BLaER1 treated with 17β-estradiol and CSF1 and Interleukin-3, amounts not matched to agents 10 nM and 100 nM (cell line): ENCODE measurements around the gene ALDH1L1.

Experiments
- H3K27ac ChIP-seq, 11 experiments: shearing (Covaris generic); formaldehyde crosslinking; 2 replicates each; pipeline ENCODE4 v1.8.1; 2022
- H3K27me3 ChIP-seq, 11 experiments: shearing (Covaris generic); formaldehyde crosslinking; 2 replicates each; pipeline ENCODE4 v1.8.1; 2022
- H3K36me3 ChIP-seq, 11 experiments: shearing (Covaris generic); formaldehyde crosslinking; 2 replicates each; pipeline ENCODE4 v1.8.1; 2022
- H3K4me1 ChIP-seq, 10 experiments: shearing (Covaris generic); formaldehyde crosslinking; 2 replicates each; pipeline ENCODE4 v1.8.1; 2022
- H3K4me2 ChIP-seq, 11 experiments: shearing (Covaris generic); formaldehyde crosslinking; 2 replicates each; pipeline ENCODE4 v1.8.1; 2022
- H3K4me3 ChIP-seq, 10 experiments: shearing (Covaris generic); formaldehyde crosslinking; 2 replicates each; pipeline ENCODE4 v1.8.1; 2022
- H3K9ac ChIP-seq, 11 experiments: shearing (Covaris generic); formaldehyde crosslinking; 2 replicates each; pipeline ENCODE4 v1.8.1; 2022
- H3K9me3 ChIP-seq, 11 experiments: shearing (Covaris generic); formaldehyde crosslinking; replicated peaks in 1 of 11; 2 replicates each; pipeline ENCODE4 v1.8.1; 2022
- H4K20me1 ChIP-seq, 11 experiments: shearing (Covaris generic); formaldehyde crosslinking; 2 replicates each; pipeline ENCODE4 v1.8.1; 2022
- Cebpa-rat ChIP-seq, 11 experiments: shearing (Covaris generic); IDR thresholded peaks; 2 replicates each; pipeline ENCODE4 v1.8.1; 2022

Gene ALDH1L1

DNA sequence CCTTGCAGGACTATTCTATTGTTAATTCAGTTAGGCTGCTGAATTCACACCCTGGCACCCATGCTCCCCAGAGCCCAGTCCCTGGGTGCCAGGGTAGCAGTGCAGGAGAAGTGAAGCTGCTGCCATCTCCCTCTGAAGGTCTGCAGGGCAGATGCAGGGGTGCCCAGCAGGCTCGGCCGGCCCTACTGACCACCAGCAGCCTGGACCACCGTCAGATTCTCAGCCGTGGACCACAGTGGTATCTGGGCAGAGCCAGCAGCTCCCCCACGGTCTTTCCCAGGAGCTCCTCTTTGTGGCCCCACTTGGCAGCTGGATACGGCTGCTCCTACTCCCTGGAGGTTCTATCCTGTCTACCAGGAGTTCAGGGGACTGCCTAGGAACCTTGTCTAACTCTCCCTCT lies 46.8 kb downstream of the ALDH1L1 start:
- Histone ChIP-seq H3K27ac (no peak overlapping the region), H3K4me3 (no peak overlapping the region), H4K20me1 (no peaks in the 10 kb centered on the region; a peak in 3 of 22 replicates), H3K4me2 (no peak overlapping the region), H3K9ac (no peak overlapping the region), H3K9me3 (peaks cover 0 to 4% (median 0%) of the 10 kb centered on the region in 11 experiments; a peak in 1 of 22 replicates), H3K27me3 (no peaks in the 10 kb centered on the region), H3K36me3 (no peaks in the 10 kb centered on the region), H3K4me1 (peaks cover 0 to 10% (median 0%) of the 10 kb centered on the region in 10 experiments; a peak in 4 of 20 replicates)
- no peak for TF ChIP-seq Cebpa-rat (IDR thresholded peaks at IDR 0.05)

DNA sequence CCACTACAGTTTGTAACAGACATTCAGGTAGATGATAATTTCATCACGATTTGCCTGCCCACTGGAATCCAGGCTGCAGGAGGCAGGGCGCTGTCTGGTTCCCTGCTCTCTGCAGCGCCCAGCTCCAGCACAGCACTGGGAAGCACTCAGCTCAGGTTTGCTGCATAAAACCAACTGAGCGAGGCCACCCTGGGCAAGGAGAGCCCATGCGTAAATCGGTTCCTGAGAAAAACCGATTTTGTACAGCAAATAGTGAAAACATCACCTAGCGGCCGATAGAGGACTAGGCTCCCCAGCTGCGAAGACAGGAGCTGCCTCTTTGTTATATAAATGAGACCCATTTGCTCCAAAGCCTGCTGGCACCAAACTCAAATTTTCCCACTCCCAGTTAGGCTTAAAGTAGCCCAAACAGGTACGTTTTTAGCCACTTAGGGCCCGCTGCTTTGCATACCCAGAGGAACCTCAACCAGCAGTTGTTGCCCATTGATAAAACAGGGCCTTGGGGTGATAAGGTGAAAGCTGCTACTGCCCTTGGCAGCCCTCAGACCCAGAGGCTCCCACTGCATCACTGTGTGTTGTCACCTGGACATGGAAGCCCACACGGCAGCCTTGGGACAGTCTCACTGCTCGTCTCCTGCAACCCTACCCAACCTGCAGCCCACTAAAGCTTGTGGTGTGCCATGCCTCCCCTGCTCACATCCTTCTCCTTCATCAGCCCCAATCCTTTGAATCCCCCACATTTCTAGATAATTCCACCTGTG lies 47.5 kb downstream of the ALDH1L1 start:
- no peaks in the 10 kb centered on the region; a peak in 3 of 22 replicates for H4K20me1 ChIP-seq
- no peaks in the 10 kb centered on the region for H3K27me3 ChIP-seq
- H3K4me3 ChIP-seq, result no peak overlapping the region
- H3K4me1 ChIP-seq, result peaks cover 0 to 10% (median 0%) of the 10 kb centered on the region in 10 experiments; a peak in 4 of 20 replicates
- no peak for TF ChIP-seq Cebpa-rat (IDR thresholded peaks at IDR 0.05)
- H3K36me3 ChIP-seq, result no peaks in the 10 kb centered on the region
- no peak overlapping the region for H3K4me2 ChIP-seq
- H3K9me3 ChIP-seq, result no peaks in the 10 kb centered on the region
- H3K27ac ChIP-seq, result no peak overlapping the region
- H3K9ac ChIP-seq, result no peak overlapping the region

DNA sequence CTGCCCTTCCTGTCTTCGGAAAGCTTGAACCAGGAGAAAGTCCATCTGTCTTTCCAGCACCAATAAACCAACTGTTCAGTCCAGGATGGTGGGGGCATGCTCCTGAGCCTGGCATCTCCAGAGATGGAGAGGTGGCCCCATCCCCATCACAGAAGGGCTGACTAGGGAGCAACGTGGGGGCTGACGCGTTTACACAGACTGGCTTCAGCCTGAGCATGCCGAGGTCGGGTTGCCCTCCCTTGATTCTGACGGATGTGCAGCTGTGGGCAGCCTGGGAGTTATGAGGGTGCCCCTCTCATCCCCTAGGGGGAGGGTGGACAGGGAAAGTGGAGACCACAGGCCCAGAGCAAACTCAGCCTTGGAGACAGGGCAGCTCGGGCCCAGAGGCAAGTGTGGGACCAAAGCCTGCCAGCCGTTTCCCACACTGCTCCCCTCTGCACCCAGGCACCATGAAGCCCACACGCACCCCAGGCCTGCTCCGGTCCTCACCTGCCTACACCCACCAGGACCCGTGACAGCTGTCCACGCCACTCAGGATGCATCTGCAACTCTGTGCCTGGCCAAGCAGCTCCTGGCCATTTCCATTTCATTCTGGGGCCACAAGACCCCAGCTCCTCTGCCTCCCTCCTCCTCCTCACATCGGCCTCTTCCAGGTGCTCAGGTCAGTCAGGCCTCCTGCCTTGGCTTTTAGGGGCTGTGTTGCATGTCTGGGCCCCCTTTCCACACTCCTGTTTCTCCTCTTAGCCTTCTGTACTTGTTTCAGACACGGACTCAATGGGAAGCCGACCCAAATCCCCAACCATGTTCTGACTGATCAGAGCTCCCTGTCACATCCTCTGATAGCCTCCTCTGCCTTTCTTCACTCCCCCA lies 48.3 kb downstream of the ALDH1L1 start:
- no peak for TF ChIP-seq Cebpa-rat (IDR thresholded peaks at IDR 0.05)
- H3K36me3 ChIP-seq, result no peaks in the 10 kb centered on the region
- H3K27ac ChIP-seq, result no peak overlapping the region
- H3K9me3 ChIP-seq, result no peaks in the 10 kb centered on the region
- no peaks in the 10 kb centered on the region; a peak in 2 of 22 replicates for H4K20me1 ChIP-seq
- H3K4me1 ChIP-seq, result peaks cover 0 to 10% (median 0%) of the 10 kb centered on the region in 10 experiments; a peak in 4 of 20 replicates
- H3K27me3 ChIP-seq, result no peaks in the 10 kb centered on the region
- no peak overlapping the region for H3K9ac ChIP-seq
- no peak overlapping the region for H3K4me3 ChIP-seq
- no peak overlapping the region for H3K4me2 ChIP-seq

DNA sequence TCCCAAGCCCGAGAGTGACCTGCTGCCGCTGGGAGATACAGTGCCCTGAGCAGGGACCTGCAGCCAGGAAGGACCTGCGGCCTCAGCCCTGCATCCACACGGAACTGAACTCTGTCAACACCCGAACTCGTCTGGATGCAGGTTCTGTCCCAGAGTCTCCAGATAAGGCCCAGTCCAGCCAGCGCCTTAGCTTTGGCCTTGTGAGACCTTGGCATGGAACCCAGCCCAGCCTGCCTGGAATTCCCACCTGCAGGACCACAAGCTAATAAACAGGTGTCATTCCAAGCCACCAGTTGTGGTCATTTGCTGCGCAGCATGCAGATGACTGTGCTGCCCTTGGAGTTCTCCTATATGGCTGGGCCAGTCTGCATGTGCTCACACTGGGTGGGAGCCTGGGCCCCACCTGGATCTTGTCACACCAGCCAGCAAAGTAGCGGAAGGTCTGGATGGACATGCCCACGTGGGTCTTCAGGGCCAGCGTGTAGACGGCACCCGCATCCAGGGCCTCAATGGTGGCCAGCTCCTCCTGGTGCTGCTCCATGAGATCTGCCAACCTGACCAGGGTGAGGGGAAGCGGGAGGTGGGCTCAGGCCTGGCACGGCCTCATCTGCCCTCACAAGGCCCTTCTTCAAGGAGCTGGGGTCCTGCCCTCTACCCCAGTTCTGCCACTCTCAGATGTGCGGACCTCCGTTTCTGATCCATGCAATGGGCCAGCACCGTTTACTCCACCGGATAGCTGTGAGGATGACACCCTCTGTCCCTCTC lies 49.2 kb downstream of the ALDH1L1 start:
- Histone ChIP-seq H3K27ac (no peak overlapping the region), H3K27me3 (no peaks in the 10 kb centered on the region), H3K9ac (no peak overlapping the region), H3K4me1 (peaks cover 0 to 10% (median 0%) of the 10 kb centered on the region in 10 experiments; a peak in 4 of 20 replicates), H4K20me1 (no peaks in the 10 kb centered on the region; a peak in 2 of 22 replicates), H3K9me3 (no peaks in the 10 kb centered on the region), H3K36me3 (no peaks in the 10 kb centered on the region), H3K4me3 (no peak overlapping the region), H3K4me2 (no peak overlapping the region)
- TF ChIP-seq Cebpa-rat (IDR thresholded peaks at IDR 0.05), result no peak

DNA sequence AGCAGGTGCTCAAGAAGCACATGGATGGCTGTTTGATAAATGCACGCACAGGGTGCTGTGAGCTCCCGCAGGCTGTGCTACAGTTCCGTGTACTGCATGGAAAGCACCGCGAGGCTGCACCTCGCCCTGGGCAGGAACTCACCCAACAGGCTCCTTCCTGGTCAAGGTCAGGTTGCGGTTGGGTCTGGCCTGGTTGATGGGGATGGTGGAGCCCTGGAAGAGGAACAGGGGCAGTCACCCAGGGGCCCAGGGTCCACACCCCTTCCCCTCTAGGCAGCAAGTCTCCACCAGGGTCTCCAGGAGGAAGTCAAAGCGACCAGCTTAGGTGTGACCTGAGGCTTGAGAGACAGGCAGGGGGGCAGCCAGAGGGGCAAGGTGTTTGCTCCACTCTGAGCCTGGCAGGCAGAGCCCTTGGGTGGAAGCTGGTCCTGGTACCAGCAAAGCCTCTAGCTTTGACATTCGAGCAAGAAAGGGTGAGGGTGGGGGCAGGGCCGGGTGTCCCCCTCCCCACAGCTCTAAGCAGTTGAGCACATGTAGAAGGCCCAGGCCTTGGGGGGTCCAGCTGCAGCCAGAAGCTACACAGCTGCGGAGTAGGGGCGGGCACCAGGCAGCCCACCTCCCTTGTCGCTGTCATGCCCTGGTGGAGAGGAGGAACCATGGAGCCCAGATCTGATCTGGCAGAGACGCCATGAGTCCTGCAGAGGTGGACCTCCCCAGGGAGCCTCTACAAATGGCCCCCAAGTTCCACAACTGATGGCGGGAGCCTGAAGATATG lies 50.1 kb downstream of the ALDH1L1 start:
- H3K27ac ChIP-seq, result no peak overlapping the region
- no peak overlapping the region for H3K4me3 ChIP-seq
- H3K36me3 ChIP-seq, result no peaks in the 10 kb centered on the region
- no peaks in the 10 kb centered on the region; a peak in 2 of 22 replicates for H4K20me1 ChIP-seq
- H3K27me3 ChIP-seq, result no peaks in the 10 kb centered on the region
- H3K4me1 ChIP-seq, result peaks cover 0 to 10% (median 0%) of the 10 kb centered on the region in 10 experiments; a peak in 4 of 20 replicates
- TF ChIP-seq Cebpa-rat (IDR thresholded peaks at IDR 0.05), result no peak
- H3K9me3 ChIP-seq, result no peaks in the 10 kb centered on the region
- no peak overlapping the region for H3K9ac ChIP-seq
- peak overlapping the region in 2 of 11 experiments; percentile 16 to 59; a peak in 3 of 22 replicates for H3K4me2 ChIP-seq

DNA sequence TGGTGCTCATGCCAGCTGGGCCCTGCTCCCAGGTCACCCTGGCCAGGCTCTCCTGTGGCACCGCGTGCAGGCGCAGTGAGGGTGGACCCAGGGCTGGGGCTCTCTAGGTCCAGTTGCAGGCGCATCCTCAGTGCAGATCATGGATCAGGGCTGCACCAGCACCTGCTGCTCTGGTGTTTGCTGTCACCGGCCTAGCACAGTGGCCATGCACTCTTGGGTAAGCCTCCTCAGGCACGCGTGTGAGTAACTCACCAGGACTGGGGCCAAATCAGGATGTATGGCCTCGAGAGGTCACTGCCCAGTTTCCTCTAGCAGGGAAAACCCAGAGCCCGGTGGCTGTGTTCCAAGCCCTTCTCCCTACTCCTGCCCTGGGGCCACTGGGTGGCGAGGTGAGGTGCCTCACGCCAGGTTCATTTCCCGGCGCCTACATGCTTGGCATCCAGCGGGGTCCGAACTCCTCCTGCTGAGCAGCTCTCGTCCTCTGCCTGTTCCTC lies 50.9 kb downstream of the ALDH1L1 start:
- no peak for TF ChIP-seq Cebpa-rat (IDR thresholded peaks at IDR 0.05)
- H3K27me3 ChIP-seq, result no peaks in the 10 kb centered on the region
- H3K27ac ChIP-seq, result no peak overlapping the region
- H3K9me3 ChIP-seq, result no peaks in the 10 kb centered on the region
- no peaks in the 10 kb centered on the region; a peak in 2 of 22 replicates for H4K20me1 ChIP-seq
- H3K9ac ChIP-seq, result no peak overlapping the region
- no peak overlapping the region for H3K4me3 ChIP-seq
- H3K4me1 ChIP-seq, result peaks cover 0 to 10% (median 0%) of the 10 kb centered on the region in 10 experiments; a peak in 4 of 20 replicates
- H3K36me3 ChIP-seq, result no peaks in the 10 kb centered on the region
- H3K4me2 ChIP-seq, result peak overlapping the region in 2 of 11 experiments; percentile 16 to 59; a peak in 4 of 22 replicates

DNA sequence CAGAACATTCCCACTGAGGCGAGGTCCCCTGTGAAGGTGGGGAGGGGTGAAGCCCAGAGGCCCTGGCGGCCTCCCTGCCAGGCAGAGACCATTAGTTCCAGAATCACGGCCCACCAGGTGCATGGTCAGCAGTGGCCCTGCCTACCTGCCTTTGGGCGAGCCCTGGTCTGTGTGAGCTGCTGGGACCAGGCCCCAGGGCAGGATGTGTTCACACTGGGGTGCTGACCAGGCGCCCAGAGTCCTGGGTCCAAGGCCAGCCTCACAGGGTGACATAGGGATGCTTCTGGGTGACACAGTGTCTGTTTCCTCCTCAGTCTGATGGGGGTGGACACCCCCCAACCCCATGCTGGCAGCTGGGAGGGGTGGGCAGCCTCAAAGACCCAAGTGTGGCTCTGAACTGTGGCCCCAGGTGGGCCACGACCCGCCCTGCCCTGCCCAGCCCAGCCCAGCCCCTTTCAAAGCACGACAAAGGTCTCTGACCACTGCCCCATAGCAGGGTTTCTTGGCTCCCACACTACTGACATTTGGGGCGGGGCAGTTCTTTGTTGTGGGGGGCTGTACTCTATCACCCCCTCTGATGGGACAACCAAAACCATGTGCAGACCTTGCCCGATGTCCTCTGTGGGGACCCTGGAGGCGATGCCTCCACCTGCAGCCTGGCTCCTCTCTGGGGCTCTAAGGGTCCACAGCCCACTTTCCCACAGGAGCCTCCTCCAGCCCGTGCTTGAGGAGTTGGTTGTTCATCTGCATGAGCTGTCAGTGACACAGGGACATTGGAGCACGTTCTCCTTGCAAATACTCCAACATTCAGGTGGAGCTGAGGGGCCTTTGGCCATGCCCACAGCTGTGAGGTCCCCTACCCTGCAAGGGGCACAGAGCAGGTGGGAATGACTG lies 51.6 kb downstream of the ALDH1L1 start:
- H3K4me3 ChIP-seq, result no peak overlapping the region
- H3K9ac ChIP-seq, result no peak overlapping the region
- no peak for TF ChIP-seq Cebpa-rat (IDR thresholded peaks at IDR 0.05)

More for the DNA sequence above, 51.6 kb downstream of the ALDH1L1 start:
- Histone ChIP-seq H3K4me2 (peak overlapping the region in 1 of 11 experiments; percentile 59; a peak in 1 of 22 replicates), H3K36me3 (no peaks in the 10 kb centered on the region), H3K9me3 (no peaks in the 10 kb centered on the region), H3K27ac (no peak overlapping the region), H3K4me1 (peaks cover 0 to 10% (median 0%) of the 10 kb centered on the region in 10 experiments; a peak in 4 of 20 replicates), H4K20me1 (no peaks in the 10 kb centered on the region; a peak in 2 of 22 replicates), H3K27me3 (no peaks in the 10 kb centered on the region)
